Mucosa of descending colon (tissue), 3 donors: ENCODE measurements around the gene BLOC1S1. TPM values are rescaled to one million over a fixed set of nuclear protein-coding genes. Genes with fewer than 3 reads are reported as not detected.

Experiments used
- ATAC-seq: fragments of 200-7000 bp; cut with Tn5 transposase; one replicate; pipeline ENCODE4 v1.9.1; 2020; ENCODE audit warnings: mild to moderate bottlenecking, moderate library complexity
- DNase-seq, 3 donors: peaks; one replicate each; pipeline ENCODE4 v3.0.0-alpha.2; 2020
- H3K36me3 ChIP-seq: fragments of 200-600 bp; one replicate; pipeline ENCODE4 v1.8.0; 2021; ENCODE audit warnings: low read depth, mild to moderate bottlenecking
- H3K4me1 ChIP-seq: fragments of 200-600 bp; one replicate; pipeline ENCODE4 v1.8.0; 2021; ENCODE audit warnings: low read depth, mild to moderate bottlenecking
- H3K4me3 ChIP-seq: fragments of 200-600 bp; one replicate; pipeline ENCODE4 v1.8.0; 2021; ENCODE audit warnings: mild to moderate bottlenecking
- H3K9me3 ChIP-seq: fragments of 200-600 bp; one replicate; pipeline ENCODE4 v1.8.0; 2021; ENCODE audit warnings: mild to moderate bottlenecking
- CTCF ChIP-seq: fragments of 200-600 bp; IDR thresholded peaks from one replicate; pipeline ENCODE4 v1.8.0; 2022; ENCODE audit warnings: antibody characterized with exemption, mild to moderate bottlenecking
- intact Hi-C, 2 donors: fragments of 100-400 bp; cut with DNase I in 1 of 2; cut with micrococcal nuclease in 1 of 2; formaldehyde crosslinking; loops; one replicate each; pipeline versions ENCODE4 v1.11.0 to v1.11.1; 2022; cut with DNase I, micrococcal nuclease
- total RNA-seq, 3 donors: library from RNA; stranded (reverse); fragmentation: NEBNext Ultra II Directional in 2 of 3; extraction: Animal tissue kit (Norgen Biotek cat#: 25700) in 2 of 3; gene quantifications; one replicate each; pipeline versions ENCODE4 v1.2.1 to v1.2.4, GENCODE V29; 2021 to 2023
- donor health status: DM: no; HTN: no; CAD: no; lungs with moderate emphysema.
- donor health status: DM: no; HTN: no; CAD: no.
- donor health status: DM: no; HTN: yes; CAD: no.

Gene BLOC1S1
- total RNA-seq, 3 donors from 2014 or later = 201 to 285 (median 241) TPM

GRCh38 chr12:55683676-55684075, 32.2 kb upstream of the BLOC1S1 start:
- Histone ChIP-seq H3K4me1 (peaks cover 5% of the 10 kb centered on the region), H3K36me3 (no peaks in the 10 kb centered on the region), H3K9me3 (no peaks in the 10 kb centered on the region), H3K4me3 (no peak overlapping the region)
- intact Hi-C loops = no loop called here
- DNase-seq = no peak
- no peak for TF ChIP-seq CTCF
- ATAC-seq = no peak

GRCh38 chr12:55684761-55685370, 31.0 kb upstream of the BLOC1S1 start:
- DNase-seq (no peak), ATAC-seq (no peak)
- Histone ChIP-seq H3K36me3 (no peaks in the 10 kb centered on the region), H3K9me3 (no peaks in the 10 kb centered on the region), H3K4me3 (no peak overlapping the region), H3K4me1 (peaks cover 5% of the 10 kb centered on the region)
- no peak for TF ChIP-seq CTCF
- intact Hi-C loops = no loop called here

GRCh38 chr12:55685671-55686070, 30.2 kb upstream of the BLOC1S1 start:
- Histone ChIP-seq H3K4me3 (no peak overlapping the region), H3K36me3 (no peaks in the 10 kb centered on the region), H3K4me1 (peaks cover 5% of the 10 kb centered on the region), H3K9me3 (no peaks in the 10 kb centered on the region)
- intact Hi-C loops = no loop called here
- DNase-seq = no peak
- TF ChIP-seq CTCF = no peak
- ATAC-seq = no peak

- TF ChIP-seq CTCF = no peak
- ATAC-seq (no peak), DNase-seq (no peak)
- Histone ChIP-seq H3K4me1 (peaks cover under 1% of the 10 kb centered on the region), H3K9me3 (no peaks in the 10 kb centered on the region), H3K36me3 (no peaks in the 10 kb centered on the region), H3K4me3 (no peak overlapping the region)
- intact Hi-C loops = no loop called here
Observed at GRCh38 chr12:55686366-55687010, 29.4 kb upstream of the BLOC1S1 start.

GRCh38 chr12:55687746-55688145, 28.1 kb upstream of the BLOC1S1 start:
- ATAC-seq (peak; percentile 30), DNase-seq (no peak)
- H3K4me3 ChIP-seq = no peak overlapping the region
- no peak for TF ChIP-seq CTCF
- intact Hi-C loops = no loop called here
- H3K9me3 ChIP-seq = no peaks in the 10 kb centered on the region
- no peaks in the 10 kb centered on the region for H3K36me3 ChIP-seq
- H3K4me1 ChIP-seq = no peaks in the 10 kb centered on the region
